ENCODE measurements around the gene TUBGCP2. TPM values are rescaled to one million over a fixed set of nuclear protein-coding genes. Genes with fewer than 3 reads are reported as not detected.
A peak's percentile ranks its signal among the peaks of the same experiment; 100 is the strongest.

The TUBGCP2 gene
- total and polyA plus RNA-seq, 9 of the 15 experiments (the other 6 are each of a cell fraction or from before 2014, with no cell fraction given) = 4.3 to 56.6 (median 28.4) TPM

DNA sequence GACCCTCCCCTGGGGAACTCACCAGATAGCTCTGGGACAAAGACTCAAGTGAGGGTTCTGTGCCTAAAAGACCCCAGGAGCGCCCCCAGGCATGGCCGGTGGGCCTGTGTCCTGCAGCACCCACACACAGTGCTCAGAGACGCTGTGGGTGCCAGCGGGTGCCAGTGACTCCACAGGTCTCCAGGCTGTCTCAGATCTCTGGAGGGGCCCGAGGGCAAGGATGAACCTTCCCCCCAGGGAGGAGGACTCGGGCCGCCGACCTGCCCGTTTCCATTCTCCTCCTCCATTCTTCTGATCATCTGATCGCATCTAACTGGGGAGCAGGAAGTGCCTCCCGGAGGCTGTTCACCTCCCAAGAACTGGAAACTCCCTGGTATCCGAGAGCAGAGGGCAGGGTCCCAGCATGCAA, 33.0 kb downstream of the TUBGCP2 start (continued):
- TF ChIP-seq SNRNP70 (optimal IDR thresholded peaks at IDR 0.05; ENCODE audit: low read depth, low read length) (no peak), ZBTB1 (CRISPR knock-in tag; IDR thresholded peaks at IDR 0.05; ENCODE audit: borderline replicate concordance, low read depth) (no peak), SMAD3 (CRISPR knock-in tag; conservative IDR thresholded peaks at IDR 0.05) (no peak), ZNF277 (CRISPR knock-in tag; IDR thresholded peaks at IDR 0.05; ENCODE audit: borderline replicate concordance) (no peak), BHLHE40 (IDR thresholded peaks at IDR 0.05; ENCODE audit: low read length) (no peak), GABPA (tag; conservative IDR thresholded peaks at IDR 0.05; ENCODE audit: low read depth) (peak; percentile 33; the same call in 1 of the 2 replicates), TFAP4 (CRISPR knock-in tag; IDR thresholded peaks at IDR 0.05; ENCODE audit: borderline replicate concordance) (no peak), PRPF4 (IDR thresholded peaks at IDR 0.05; ENCODE audit: insufficient read depth, low read depth, low read length, poor library complexity, severe bottlenecking) (no peak), TAF1 (IDR thresholded peaks at IDR 0.05; ENCODE audit: control insufficient read depth, extremely low read depth, insufficient read depth, low read length, severe bottlenecking) (no peak), ADNP (tag; IDR thresholded peaks at IDR 0.05) (no peak), MAFG (tag; conservative IDR thresholded peaks at IDR 0.05) (no peak), SMARCA4 (IDR thresholded peaks at IDR 0.05) (no peak), ZNF75A (CRISPR knock-in tag; IDR thresholded peaks at IDR 0.05) (no peak)
- TF ChIP-seq, protein P1, sequence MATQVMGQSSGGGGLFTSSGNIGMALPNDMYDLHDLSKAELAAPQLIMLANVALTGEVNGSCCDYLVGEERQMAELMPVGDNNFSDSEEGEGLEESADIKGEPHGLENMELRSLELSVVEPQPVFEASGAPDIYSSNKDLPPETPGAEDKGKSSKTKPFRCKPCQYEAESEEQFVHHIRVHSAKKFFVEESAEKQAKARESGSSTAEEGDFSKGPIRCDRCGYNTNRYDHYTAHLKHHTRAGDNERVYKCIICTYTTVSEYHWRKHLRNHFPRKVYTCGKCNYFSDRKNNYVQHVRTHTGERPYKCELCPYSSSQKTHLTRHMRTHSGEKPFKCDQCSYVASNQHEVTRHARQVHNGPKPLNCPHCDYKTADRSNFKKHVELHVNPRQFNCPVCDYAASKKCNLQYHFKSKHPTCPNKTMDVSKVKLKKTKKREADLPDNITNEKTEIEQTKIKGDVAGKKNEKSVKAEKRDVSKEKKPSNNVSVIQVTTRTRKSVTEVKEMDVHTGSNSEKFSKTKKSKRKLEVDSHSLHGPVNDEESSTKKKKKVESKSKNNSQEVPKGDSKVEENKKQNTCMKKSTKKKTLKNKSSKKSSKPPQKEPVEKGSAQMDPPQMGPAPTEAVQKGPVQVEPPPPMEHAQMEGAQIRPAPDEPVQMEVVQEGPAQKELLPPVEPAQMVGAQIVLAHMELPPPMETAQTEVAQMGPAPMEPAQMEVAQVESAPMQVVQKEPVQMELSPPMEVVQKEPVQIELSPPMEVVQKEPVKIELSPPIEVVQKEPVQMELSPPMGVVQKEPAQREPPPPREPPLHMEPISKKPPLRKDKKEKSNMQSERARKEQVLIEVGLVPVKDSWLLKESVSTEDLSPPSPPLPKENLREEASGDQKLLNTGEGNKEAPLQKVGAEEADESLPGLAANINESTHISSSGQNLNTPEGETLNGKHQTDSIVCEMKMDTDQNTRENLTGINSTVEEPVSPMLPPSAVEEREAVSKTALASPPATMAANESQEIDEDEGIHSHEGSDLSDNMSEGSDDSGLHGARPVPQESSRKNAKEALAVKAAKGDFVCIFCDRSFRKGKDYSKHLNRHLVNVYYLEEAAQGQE (IDR thresholded peaks at IDR 0.05; ENCODE audit: borderline replicate concordance) = no peak
- TF ChIP-seq, protein P1 (CRISPR knock-in tag; IDR thresholded peaks at IDR 0.05; ENCODE audit: low read depth) = no peak
- TF ChIP-seq, protein P2, sequence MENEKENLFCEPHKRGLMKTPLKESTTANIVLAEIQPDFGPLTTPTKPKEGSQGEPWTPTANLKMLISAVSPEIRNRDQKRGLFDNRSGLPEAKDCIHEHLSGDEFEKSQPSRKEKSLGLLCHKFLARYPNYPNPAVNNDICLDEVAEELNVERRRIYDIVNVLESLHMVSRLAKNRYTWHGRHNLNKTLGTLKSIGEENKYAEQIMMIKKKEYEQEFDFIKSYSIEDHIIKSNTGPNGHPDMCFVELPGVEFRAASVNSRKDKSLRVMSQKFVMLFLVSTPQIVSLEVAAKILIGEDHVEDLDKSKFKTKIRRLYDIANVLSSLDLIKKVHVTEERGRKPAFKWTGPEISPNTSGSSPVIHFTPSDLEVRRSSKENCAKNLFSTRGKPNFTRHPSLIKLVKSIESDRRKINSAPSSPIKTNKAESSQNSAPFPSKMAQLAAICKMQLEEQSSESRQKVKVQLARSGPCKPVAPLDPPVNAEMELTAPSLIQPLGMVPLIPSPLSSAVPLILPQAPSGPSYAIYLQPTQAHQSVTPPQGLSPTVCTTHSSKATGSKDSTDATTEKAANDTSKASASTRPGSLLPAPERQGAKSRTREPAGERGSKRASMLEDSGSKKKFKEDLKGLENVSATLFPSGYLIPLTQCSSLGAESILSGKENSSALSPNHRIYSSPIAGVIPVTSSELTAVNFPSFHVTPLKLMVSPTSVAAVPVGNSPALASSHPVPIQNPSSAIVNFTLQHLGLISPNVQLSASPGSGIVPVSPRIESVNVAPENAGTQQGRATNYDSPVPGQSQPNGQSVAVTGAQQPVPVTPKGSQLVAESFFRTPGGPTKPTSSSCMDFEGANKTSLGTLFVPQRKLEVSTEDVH (IDR thresholded peaks at IDR 0.05; ENCODE audit: low read depth, partially characterized antibody) = no peak
